CD4-positive, alpha-beta T cell treated with Interleukin-6 for 4 hours (primary cell): ENCODE measurements around the gene MMRN2.
"Not testable (repeated sequence)": the region's sequence is repeated elsewhere in the genome, so short reads cannot be mapped to it uniquely, and the experiment has no call there.

Experiments used
- DNase-seq: peaks from one replicate; pipeline ENCODE4 v3.0.0-alpha.2; 2020; ENCODE audit warnings: mixed read lengths

MMRN2 gene, protein sequence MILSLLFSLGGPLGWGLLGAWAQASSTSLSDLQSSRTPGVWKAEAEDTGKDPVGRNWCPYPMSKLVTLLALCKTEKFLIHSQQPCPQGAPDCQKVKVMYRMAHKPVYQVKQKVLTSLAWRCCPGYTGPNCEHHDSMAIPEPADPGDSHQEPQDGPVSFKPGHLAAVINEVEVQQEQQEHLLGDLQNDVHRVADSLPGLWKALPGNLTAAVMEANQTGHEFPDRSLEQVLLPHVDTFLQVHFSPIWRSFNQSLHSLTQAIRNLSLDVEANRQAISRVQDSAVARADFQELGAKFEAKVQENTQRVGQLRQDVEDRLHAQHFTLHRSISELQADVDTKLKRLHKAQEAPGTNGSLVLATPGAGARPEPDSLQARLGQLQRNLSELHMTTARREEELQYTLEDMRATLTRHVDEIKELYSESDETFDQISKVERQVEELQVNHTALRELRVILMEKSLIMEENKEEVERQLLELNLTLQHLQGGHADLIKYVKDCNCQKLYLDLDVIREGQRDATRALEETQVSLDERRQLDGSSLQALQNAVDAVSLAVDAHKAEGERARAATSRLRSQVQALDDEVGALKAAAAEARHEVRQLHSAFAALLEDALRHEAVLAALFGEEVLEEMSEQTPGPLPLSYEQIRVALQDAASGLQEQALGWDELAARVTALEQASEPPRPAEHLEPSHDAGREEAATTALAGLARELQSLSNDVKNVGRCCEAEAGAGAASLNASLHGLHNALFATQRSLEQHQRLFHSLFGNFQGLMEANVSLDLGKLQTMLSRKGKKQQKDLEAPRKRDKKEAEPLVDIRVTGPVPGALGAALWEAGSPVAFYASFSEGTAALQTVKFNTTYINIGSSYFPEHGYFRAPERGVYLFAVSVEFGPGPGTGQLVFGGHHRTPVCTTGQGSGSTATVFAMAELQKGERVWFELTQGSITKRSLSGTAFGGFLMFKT

GRCh38 chr10:86957471-86958115 is at the start of gene MMRN2:
TSS of gene MMRN2 (minus strand) at chr10:86957615. CDS start at chr10:86957541, 74 bp downstream.
- DNase-seq, result no peak

DNA sequence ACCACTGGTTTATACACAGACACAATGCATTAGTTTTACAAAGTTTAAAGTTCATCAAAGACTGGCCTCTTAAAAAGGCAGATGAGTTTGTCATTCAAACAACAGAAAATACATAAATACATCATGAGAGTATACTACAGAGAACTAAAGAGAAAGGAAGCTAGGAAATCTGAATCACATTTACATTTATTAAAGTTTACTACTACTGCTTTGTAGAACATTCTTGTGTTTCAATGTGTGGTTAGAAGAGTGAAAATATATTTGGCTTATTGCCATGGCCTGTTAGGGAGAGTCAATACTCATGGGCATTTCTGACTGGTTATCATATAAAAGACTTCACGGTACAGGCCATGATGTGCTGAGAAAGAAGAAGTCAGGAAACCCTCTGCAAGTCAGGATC is 49.7 kb upstream of the MMRN2 start:
- not testable (repeated sequence) for DNase-seq

DNA sequence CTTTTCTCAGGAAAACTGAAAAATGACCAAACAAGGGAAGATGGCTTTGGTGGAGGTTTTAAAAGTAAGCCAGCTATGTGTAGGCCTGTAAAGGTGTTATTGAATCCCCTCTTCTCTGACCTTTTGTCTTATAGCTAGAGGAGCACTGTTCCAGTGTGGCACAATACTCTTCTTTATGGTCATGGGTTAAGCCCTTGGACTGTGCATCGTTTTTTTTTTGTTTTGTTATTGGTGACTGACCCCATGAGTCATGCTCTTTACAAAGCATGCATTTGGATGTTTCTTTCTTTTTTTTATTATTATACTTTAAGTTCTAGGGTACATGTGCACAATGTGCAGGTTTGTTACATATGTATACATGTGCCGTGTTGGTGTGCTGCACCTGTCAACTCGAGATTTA is 43.1 kb upstream of the MMRN2 start:
- no peak for DNase-seq

- DNase-seq, result not testable (repeated sequence)
Measured at GRCh38 chr10:86999802-87000403, 42.5 kb upstream of the MMRN2 start.

DNA sequence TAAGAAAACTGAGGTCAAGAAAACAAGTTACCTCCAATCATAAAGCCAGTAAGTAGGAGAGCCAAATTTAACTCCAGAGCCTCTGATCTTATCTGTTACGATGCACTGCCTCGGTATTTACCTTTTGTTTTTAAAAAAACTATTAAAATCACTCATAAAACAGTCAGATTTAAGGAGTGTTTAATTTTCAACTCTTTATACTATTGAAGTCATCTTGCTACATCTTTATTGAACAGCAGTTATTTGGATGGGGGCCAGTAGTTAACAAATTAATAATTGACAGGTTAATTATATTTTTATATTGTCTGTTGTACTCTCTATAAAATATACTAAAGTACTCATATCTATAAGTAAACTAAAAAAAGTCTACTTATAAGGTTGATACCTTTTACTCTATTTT is 35.5 kb upstream of the MMRN2 start:
- no peak for DNase-seq

DNA sequence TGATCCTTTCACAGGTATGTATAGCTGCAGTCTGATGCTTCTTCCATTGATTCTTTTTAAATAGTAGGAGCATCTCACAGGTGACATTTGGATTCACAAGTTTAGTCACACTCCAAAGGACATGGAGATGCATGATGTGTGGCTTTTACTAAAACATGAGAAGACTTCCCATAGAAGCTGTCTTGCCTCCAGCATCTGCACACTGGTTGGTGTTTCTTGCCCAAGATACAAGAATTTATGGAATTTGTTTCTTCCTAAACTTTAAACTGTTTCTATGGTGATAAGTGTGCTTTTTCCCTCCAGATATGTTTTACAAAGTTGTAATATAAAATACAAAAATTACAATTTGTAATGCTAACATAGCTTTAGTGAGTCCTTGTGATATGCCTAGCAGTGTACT is 35.0 kb upstream of the MMRN2 start:
- DNase-seq, result no peak

DNA sequence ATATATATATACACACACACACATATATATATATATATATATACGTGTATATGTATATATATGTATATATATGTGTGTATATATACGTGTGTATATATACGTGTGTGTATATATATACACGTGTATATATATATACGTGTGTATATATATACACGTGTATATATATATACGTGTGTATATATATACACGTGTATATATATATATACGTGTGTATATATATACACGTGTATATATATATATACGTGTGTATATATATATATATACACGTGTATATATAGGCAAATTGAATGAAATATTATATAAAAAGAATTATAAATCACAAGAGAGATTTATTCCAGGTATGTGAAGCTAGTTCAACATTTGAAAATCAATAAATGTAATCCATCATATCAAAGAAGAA is 33.9 kb upstream of the MMRN2 start:
- not testable (repeated sequence) for DNase-seq

DNA sequence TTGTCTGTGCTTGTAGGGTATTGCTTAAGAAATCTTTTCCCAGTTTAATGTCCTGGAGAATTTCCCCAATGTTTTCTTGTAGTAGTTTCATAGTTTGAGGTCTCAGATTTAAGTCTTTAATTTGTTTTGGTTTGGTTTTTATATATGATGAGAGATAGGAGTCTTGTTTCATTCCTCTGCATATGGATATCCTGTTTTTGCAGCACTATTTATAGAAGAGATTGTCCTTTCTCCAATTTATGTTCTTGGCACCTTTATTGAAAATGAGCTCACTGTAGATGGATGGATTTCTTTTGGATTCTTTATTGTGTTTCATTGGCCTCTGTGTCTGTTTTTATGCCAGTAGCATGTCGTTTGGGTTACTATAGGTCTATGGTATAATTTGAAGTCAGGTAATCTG is 31.1 kb upstream of the MMRN2 start:
- no peak for DNase-seq

DNA sequence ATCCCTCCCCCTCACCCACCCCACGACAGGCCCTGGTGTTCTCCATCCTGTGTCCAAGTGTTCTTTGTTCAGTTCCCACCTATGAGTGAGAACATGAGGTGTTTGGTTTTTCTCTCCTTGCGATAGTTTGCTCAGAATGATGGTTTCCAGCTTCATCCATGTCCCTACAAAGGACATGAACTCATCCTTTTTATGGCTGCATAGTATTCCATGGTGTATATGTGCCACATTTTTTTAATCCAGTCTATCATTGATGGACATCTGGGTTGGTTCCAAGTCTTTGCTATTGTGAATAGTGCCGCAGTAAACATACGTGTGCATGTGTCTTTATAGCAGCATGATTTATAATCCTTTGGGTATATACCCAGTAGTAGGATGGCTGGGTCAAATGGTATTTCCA is 27.1 kb upstream of the MMRN2 start:
- DNase-seq, result not testable (repeated sequence)

- no peak for DNase-seq
Measured at GRCh38 chr10:86981716-86982115, 24.3 kb upstream of the MMRN2 start.

GRCh38 chr10:86981020-86981419 is 23.6 kb upstream of the MMRN2 start:
- not testable (repeated sequence) for DNase-seq

DNA sequence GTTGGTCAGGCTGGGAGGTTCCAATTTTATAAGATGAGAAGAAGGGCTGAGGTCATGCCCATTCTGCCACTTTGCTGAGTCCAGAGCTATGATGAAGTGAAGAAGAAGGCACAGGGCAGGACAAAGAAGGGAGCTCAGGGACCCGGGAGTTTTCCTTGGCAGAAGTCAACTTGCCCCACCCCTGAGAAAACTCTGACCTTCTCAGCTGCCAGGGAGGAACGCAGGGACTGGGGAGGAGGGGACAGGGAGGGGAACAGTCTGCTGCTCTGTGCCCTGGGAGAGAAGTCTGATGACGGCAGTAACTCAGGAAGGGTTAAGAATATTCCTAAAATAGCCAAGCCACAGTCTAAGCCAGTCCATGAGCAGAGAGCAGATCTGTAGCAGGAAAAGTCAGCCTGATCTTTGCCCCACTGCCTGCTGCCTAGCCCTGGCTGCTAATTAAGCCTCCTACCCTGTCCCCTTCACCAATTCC is 22.6 kb upstream of the MMRN2 start:
- DNase-seq, result no peak

DNA sequence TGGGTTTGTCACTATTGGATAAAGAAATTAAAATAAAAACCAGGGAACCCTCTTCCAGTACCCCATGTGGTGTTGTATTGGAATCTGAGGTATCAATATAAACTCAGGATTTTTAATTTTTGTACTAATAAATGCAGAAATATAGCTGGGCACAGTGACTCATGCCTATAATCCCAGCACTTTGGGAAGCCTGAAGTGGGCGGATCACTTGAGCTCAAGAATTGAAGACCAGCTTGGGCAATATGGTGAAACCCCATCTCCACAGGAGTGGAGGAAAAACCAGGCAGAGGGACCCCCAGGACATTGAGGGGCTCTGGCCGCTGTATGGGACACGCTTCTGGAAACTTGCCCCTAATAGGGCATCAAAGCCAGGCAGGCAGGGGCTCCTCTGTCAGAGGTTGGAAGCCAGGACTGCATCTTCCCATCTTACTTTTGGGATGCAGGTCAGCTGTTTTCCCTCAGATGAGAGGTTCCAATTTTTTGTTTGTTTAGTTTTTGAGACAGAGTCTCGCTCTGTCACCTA is 21.9 kb upstream of the MMRN2 start:
- no peak for DNase-seq

DNA sequence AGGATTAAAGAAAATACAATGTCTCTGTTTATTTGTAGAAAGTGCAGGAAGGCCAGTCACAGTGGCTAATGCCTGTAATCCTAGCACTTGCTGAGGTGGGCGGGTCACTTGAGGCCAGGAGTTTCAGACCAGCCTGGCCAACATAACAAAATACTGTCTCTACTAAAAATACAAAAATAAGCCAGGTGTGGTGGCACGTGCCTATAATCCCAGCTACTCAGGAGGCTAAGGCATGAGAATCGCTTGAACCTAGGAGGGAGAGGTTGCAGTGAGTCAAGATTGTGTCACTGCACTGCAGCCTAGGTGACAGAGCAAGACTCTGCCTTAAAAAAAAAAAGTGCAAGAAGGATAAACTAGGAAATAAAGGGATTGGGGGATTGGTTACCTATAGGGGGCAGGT is 21.0 kb upstream of the MMRN2 start:
- not testable (repeated sequence) for DNase-seq

GRCh38 chr10:86976362-86977056 is 19.1 kb upstream of the MMRN2 start:
- no peak for DNase-seq

- no peak for DNase-seq
Measured at GRCh38 chr10:86974484-86974883, 17.1 kb upstream of the MMRN2 start.

DNA sequence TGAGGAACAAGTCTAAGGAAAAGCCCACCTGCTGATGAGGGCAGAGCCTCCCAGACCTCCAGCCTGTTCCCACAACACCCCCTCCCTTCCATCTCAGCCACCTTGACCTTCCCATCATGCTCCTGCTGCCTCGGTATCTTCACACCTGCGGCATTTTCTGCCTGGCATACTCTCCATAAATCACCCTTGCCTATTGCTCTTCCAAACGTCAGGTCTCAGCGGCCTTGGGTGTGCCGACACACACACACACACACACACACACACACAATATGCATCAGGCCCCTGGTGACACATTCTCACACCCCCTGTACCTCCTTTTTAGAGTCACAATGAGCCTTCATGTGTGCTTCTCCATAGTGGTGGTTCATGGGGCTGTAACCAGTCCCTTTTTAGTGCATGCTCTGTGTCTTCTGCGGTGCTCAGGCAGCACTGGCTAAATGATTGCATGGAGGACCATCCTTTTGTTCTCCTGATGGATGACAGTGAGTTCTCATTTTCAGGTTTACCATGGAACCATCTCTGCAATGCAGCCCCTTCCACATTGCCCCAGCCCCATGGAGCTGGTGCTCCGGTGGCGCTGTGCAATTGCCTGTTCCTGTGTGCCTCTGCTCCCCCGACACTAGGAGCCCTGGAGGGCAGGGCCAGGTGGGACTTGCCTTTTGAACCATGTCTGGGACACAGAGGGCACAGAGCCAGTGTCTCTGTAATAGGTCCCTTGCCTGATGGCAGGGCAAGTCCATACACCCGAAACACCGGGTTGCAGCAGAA is 15.4 kb upstream of the MMRN2 start:
- no peak for DNase-seq

DNA sequence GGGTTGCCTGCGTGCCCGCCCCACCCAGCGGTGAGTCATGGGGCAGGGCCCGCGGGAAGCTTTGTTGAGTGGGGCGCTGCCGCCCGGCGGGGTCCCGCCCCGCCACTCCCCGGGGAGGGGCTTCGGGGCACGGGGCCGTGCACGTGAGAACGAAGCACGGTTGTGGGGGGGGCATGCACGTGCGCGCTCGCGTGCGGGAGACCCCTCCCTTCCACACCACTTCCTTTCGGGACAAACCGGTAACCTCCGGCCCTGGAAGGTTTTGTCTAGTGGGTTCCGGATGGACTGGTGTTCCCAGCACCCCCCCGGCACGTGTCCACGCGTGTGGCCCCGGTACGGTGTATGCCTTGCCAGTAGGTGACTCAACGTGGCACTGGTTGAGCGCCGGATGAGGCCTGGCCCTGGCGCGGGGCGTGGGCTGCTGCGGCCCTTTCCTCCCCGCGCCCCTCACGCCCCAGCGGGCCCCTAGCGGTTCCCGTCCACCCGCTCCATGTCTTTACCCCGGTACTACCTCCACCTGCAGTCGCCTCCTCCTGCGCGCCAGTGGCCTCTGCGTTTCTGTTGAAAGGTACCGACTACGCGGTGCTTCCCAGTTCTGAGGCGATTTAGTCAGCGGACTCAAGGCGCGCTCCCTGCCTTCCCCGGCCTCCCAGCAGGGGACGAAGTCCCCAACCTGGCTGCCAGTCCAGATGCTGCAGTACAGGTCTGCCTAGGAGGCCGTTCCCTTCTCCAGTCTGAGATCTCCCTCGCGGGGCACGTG is 14.0 kb upstream of the MMRN2 start:
- DNase-seq, result peak; percentile 92

DNA sequence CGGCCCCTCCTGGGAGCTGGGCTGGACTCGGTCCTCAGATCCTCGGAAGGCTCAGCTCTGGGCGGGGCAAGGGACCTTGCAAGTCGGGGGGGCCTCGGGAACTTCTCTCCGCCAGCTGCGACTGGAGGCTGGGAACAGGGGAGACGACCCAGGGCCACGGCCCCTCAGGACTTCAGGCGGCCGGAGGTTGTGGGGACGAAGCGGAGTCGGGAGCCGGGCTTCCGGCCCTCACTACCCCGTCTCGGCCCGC is 13.5 kb upstream of the MMRN2 start:
- no peak for DNase-seq

- DNase-seq, result no peak
Measured at GRCh38 chr10:86970162-86970981, 13.0 kb upstream of the MMRN2 start.
